NCI-H146 (cell line): ENCODE results near the gene FAF1.
"Not testable (repeated sequence)": the region's sequence is repeated elsewhere in the genome, so short reads cannot be mapped to it uniquely, and the experiment has no call there.

Source experiments
- DNase-seq: peaks from one replicate; lab custom pipeline; 2025; lab: John Stamatoyannopoulos, UW

Gene FAF1

DNA sequence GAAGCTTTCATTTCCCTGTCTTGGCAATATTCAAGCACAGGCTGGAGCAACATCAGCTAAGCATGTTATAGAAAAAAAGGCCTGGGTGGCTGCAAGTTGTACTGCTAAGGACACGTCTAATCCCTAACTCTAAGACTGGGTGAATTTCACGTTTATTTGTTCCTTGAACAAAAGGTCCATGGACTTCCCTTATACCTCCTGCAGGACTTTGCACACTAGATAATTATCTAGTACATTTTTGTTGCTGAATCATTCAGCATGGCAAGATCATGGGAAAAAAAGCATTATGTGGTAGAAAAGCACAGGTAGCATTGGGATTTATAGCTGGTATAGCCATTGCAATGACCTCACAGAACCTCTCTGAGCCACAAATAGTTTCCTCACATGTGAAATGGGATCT lies 406.1 kb downstream of the FAF1 start:
- no peak for DNase-seq

DNA sequence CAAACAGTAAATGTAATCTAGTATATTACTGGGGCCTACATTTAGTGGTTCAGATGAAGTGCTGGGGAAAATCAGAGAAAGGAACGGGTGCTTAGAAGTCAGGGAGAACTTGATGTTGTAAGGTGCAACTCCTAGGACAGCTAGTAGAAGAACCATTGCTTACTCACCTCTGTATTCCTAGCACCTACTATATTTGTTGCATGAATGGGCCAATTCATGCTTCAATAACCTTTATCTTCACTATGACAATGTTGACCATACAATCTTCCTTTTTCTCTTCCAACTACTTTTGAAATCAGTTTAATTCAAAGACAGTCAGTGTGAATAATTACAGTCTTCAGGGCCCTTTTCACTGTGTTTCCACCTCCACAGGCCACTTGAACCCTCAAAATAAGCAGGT lies 411.8 kb downstream of the FAF1 start:
- DNase-seq, result no peak

DNA sequence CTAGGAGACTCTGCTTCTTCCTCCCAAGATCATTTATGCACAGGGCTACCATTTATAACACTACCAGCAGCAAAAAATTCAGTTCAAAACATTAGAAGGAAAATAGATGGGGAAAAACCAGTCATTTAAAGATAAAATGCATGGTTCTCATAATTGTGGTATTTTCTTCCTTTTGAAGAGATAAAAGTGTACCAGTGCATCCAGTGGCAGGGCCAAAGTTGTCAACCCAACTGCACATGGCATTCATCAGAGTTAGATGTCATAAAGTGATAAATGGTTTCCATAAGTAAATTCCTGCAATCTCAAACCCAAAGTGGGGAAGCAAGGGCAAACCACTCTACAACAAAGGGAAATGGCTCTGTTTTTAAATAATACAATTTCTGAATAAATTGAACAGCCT lies 417.7 kb downstream of the FAF1 start:
- DNase-seq, result no peak

DNA sequence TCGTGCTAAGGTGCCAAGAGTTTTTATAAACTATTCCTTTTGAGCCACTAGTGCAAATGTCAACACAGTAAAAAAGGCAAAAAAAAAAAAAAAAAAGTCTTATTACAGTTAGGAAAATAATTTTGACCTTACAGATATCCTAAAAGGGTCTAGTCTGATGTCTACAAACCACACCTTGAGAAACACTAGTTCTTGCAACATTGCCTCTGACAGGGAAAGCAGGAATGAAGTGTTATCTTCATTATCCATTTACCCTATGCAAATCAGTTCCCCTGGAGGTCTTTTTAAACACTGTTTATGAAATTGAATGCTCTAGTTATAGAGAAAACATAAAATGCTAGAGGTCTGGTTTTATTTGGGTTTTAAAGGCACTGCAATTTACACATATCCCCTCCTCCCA lies 421.6 kb downstream of the FAF1 start:
- no peak for DNase-seq

DNA sequence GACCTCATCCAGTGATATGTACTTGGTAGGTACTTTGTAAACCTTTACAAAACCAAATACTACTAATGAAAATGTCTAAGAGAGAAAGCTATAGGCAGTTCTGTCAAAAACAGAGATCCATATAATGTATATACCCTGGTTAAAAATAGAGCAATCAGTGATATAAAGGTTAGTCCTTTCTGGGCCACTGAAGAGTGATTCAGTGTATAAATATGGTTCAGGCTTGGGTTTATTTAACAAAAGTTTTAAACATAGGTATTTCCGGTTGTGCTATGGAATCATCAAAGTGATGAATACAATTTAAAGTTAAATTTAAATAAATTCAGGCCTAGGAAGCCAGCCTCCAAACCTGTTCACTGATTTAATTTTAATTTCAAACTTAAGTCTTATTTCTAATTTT lies 428.5 kb downstream of the FAF1 start:
- DNase-seq, result no peak

DNA sequence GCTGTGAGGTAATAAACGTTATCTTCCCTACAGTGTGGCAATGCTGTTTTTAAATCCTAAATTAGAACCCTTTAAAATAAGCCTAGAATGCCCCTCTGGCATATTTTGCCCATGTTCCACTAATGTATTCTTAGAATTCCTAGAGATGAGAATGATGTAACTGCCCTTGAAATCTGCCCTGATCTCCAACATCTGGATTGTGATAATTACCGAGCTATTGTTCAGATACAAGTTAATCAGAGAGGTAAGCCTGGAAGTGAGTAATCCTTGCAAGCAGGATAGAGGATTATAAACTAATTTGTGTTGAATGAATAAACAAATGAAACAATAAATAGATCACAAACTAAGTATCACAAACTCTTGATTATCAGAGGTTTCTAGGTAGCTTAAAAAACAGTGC lies 429.0 kb downstream of the FAF1 start:
- DNase-seq, result no peak

DNA sequence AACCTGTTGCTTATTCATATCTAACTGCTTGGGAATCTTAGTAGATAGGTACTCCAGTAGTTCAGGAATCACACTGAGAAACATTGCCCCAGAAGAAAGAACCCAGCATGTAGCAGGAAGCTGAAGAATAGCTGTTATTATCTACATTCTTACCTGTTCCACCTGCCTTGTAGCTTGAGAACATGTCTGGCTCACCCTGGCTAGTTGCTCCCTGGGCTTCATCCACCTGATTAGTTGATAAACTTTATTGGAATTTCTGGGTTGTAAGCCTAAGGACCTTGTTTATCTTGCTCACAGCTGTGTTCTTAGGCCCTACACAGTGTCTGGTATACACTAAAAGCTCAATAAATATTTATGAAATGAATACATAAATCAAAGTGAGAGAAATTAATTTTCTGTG lies 430.6 kb downstream of the FAF1 start:
- peak; percentile 52 for DNase-seq

DNA sequence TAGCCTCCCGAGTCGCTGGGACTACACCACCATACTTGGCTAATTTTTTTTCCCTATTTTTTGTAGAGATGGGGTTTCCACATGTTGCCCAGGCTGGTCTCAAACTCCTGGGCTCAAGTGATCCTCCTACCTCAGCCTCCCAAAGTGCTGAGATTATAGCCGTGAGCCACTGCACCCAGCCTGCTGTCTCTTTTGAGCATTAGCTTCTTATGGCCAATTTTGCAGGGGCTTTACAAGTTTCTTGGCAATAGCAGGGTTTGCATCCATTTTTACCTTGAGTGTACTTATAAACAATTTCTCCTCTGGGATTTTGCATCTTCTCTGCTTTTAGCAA lies 432.1 kb downstream of the FAF1 start:
- not testable (repeated sequence) for DNase-seq

DNA sequence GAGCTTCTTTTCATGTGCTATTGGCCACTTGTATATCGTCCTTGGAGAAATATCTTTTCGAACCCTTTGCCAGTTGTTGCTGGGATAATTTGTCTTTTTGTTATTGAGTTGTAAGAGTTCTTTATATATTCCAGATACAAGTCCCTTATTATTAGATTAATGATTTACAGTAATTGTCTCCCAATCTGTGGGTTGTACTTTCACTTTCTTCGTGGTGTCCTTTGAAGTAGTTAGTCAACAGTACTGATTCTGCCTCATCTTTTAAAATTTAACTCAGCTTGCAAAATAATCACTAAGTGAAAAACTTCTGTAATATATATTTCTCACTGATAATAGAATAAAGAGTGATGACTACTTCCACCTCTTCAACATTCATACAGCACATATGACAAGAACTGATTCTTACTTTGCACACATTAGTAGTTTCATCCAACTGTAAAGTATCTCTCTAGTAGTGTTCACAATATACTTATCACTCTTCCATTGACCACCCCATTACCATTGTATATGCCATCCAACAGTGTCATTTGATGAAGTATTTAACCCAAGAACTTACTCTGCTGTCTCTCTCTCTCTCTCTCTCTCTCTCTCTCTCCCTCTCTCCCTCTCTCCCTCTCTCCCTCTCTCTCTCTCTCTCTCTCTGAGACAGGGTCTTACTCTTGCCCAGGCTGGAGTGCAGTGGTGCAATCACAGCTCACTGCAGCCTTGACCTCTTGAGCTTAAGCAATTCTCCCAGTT lies 432.6 kb downstream of the FAF1 start:
- no peak for DNase-seq

DNA sequence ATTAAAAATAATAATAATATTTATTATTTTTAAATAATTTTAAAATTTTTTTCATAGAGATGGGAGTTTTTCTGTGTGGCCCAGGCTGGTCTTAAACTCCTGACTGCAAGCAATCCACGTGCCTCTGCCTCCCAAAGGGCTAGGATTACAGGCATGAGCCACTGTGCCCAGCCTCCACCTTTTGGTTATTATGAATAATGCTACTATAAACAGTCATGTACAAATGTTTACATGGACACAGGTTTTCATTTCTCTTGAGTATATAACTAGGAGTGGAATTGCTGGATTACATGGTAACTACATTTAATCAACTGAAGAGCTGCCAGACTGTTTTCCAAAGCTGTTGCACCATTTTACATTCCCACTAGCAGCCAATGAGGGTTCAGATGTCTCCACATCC lies 433.6 kb downstream of the FAF1 start:
- no peak for DNase-seq

DNA sequence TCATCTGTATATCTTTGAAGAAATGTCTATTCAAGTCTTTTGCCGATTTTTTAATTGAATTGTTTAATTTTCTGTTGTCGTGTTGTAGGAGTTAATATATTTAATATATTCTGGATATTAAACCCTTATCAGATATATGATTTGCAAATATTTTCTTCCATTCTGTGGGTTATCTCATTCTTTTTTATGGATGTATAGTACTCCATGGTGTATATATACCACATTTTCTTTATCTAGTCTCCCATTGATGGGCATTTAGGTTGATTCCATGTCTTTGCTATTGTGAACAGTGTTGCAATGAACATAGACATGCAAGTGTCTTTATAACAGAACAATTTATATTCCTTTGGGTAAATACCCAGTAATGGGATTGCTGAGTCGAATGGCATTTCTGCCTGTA lies 436.5 kb downstream of the FAF1 start:
- DNase-seq, result no peak

DNA sequence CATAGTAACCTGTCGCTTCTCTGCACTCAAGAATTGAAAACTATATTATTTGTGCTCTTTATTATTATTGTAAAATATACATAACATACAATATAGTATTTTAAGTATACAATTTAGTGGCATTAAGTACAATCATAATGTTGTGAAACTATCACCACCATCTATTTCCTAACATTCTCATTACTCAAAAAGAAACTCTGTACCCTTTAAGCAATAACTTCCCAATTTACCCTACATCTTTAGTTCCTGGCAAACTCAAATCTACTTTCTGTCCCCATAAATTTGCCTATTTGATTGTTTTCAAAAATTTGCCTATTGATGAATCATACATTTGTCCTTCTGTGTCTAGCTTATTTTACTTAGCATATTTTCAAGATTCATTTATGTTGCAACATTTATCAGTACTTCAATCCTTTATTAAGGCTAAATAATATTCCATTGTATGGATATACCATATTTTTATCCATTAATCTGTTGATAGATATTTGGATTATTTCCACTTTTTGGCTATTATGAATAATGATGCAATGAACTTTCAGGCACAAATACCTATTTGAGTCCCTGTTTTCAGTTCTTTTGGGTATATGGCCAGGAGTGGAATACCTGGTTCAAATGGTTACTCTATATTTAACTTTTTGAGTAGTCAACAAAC lies 437.2 kb downstream of the FAF1 start:
- DNase-seq, result no peak

DNA sequence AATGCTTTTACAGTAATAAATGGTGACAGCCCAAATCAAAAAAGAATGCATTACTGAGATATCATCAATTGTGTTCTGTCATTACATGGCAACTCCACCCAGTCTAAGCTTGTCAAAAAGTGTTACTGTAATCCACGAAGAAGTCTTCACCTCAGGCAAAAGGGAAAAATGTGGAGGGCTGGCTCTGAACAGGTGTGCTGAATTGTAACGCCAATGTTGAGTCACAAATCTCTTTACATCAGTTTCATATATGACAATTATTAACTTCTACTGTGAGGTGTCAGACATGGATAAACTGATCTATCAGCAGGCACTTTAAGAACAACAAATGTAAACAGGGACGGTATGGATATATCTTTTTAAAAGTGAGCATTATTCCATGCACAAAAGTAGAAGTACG lies 438.4 kb downstream of the FAF1 start:
- DNase-seq, result no peak

DNA sequence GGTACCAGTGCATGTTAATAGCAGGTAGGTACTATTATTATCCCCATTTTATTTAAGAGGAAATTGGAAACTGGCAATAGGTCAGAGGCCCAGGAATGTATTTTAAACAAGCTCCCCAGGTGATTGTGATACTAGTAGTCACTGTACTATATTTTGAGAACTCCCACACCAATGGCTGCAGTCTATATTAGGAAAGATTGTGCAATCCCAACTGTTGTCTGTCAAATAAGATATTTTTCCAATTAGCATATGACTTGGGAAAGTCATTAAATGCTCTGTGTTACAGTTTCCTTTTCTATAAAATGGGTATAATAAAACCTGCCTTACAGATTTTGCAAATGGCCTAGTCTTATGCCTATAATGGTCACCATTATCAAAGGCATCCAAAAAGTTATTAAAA lies 442.6 kb downstream of the FAF1 start:
- DNase-seq, result no peak

DNA sequence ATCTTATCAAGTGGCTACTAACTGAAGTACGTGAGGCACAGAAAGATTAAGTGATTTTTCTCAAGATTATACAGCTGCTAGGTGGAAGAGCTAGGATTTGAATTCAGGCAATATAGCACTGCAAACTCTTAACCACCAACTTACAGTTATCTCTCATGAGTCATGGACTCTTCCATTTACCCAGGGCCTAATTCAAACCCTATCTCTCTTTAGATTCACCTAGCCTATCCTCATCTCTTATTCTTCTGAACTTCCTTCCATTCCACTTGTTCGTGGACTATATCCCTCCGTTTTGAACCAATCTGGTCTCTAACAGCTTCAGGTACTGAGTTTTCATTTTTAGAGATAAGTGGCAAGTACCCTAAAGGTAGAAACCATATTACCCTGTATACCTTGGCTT lies 444.0 kb downstream of the FAF1 start:
- no peak for DNase-seq

DNA sequence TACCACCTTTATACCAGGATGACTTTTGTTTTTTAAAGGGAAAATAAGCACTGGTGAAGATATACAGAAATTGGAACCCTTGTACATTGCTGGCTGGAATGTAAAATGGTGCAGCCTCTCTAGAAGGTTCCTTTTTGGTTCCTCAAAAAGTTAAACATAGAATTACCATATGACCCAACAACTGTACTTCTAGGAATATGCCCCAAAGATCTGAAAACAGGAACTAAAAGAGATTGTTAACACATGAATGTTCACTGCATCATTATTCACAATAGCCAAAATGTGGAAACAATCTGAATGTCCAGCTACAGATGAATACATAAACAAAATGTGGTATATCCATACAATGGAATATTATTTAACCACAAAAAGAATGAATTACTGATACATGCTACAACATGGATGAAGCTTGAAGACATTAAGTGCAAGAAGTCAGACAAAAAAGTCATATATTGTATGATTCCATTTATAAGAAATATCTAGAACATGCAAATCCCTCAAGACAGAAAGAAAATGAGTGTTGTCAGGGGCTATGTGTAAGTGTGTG lies 452.0 kb downstream of the FAF1 start:
- no peak for DNase-seq

DNA sequence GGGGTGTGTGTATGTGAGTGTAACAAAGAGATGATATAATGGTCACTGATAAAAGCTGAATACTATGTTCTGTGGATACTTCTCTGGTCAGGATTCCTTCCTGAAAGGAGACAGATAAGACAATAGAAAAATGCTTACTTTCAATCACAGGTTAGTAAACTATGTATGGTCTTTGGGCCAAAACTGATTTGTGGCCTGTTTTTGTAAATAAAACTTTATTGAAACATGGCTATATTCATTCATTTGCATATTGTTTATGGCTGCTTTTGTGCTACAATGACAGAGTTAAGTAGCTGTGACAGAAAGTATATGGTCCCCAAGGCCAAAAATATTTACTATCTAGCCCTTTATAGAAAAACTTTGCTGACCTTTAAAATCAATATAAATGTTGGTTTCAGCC lies 454.6 kb downstream of the FAF1 start:
- no peak for DNase-seq

DNA sequence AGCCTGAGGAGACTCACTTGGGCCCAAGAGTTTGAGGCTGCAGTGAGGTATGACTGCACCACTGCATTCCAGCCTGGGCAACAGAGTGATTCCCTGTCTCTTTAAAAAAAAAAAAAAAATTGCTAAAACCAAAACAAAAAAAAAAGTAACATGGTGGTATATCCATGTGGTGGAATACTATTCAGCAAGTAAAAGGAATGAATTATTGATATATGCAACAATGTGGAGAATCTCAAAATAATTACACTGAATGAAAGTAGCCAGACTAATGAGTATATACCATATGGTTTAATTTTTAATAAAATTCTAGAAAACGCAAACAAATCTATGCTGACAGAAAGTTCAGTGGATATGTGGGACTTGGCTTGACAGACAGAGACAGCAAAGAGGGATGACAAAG lies 456.6 kb downstream of the FAF1 start:
- no peak for DNase-seq

DNA sequence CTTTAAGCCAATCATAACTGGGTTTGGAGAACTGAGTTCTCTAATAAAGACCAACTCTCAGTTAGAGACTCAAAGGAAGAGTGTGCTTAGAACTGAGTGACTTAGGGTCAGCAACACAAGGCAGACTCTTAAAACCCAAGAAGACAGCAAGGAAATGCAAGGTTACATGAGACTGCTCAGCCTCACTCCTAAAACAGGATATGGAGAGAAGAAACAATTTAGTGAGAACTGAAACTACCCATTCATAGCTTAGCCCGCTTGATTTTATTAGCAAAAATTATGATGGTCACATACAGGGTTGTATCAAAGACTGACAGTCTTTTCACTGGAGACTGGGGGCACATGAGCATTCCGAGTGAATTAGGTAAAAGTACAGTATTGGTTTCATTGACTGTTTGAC lies 457.9 kb downstream of the FAF1 start:
- no peak for DNase-seq

DNA sequence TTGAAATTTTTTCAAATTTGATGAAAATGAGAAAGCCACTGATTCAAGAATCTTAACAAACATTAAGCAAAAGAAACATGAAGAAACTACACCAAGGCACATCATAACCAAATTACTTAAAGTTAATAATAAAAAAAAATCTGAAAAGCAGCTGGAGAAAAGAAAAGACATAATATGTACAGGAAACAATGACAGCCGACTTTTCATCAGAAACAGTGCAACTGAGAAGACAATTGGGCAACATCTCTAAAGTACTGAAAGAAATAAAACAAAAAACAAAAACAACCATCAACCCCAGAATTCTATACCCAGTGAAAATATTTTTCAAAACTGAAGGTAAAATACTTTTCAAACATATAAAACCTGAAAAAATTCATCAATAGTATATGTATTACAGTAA lies 463.1 kb downstream of the FAF1 start:
- no peak for DNase-seq

DNA sequence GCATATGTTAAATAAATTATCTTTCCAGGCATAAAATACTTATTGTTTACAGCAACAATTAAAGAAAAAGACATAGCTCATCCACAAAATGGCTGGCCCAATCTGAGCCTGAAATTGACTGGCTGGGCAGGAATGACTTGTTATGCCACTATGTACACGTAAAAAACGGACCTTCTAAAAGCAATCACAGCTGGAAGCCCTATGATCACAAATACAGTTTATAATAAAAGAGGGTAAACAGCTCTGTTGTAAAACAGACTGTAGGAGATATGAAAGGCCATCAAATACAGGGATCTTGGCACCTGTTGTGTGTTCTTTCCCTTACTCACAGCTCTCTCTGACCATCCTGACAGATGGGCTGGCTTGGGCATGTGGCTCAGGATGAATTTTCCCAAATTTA lies 466.4 kb downstream of the FAF1 start:
- DNase-seq, result peak; percentile 85

DNA sequence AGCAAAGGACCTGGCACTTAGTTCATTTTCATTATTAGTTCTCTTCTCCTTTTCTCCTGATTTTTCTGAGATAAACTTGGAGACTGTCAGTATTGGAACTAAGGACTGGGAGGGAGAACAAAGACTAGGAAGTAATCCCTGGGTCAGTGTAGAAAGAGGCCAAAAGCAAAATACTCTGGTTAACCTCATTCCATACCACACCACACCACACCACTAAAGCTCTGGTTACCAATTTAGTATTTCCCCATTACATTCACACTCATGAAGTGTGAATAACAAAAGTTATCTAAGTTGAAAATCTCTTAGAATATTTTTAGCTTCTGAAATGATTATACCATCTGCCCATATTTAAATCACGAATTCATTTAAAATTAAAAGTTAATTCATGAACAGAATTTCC lies 467.9 kb downstream of the FAF1 start:
- no peak for DNase-seq

DNA sequence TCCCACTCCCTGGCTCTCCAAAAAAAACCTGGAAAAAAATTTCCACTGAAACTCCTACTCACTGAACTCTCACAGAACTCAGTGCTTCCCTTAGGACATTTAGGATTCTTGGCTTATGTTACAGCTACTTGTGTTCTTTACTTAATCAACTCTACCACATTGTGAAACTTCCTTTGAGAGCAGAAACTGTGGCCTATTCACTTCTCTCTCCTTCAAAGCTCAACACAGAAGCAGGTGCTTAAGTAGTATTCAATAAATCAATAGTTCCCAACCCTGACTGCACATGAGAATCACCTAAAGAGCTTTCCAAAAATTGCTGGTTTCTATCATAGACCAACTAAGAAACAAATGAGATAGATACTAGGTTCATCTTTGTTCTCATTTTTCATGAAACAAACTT lies 468.9 kb downstream of the FAF1 start:
- no peak for DNase-seq

DNA sequence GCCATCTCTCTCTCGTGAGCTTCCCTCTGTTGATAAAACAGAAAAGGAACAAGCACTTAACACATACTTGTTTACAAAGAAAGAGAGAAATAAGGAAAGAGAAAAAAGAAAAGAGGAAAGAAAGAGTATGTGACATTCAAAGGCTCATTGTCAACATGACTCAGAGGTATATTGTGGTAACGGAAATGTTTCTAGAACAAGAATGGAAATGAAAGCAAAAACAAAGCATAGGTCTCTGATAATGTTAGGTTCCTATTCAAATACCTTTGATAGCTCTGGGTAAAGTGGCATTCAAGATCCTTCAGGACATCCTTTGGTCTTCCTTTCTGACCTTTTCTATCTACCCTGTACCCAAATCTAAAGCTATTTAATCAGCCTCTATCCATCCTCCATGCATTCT lies 469.4 kb downstream of the FAF1 start:
- DNase-seq, result no peak
